B cell (primary cell): ENCODE measurements around the gene HMCN1.

ENCODE experiments used
- EZH2 ChIP-seq: IDR thresholded peaks from 2 replicates; pipeline ENCODE4 v1.6.1; 2012; ENCODE audit warnings: borderline replicate concordance, low read depth, mild to moderate bottlenecking, moderate library complexity, low read length; ENCODE audit not compliant: insufficient read depth, poor library complexity, severe bottlenecking
- TF ChIP-seq, protein P1 (sequence below): fragments of 200-600 bp; IDR thresholded peaks from one replicate; pipeline ENCODE4 v1.8.0; 2022; ENCODE audit warnings: antibody characterized with exemption, mild to moderate bottlenecking

DNA sequence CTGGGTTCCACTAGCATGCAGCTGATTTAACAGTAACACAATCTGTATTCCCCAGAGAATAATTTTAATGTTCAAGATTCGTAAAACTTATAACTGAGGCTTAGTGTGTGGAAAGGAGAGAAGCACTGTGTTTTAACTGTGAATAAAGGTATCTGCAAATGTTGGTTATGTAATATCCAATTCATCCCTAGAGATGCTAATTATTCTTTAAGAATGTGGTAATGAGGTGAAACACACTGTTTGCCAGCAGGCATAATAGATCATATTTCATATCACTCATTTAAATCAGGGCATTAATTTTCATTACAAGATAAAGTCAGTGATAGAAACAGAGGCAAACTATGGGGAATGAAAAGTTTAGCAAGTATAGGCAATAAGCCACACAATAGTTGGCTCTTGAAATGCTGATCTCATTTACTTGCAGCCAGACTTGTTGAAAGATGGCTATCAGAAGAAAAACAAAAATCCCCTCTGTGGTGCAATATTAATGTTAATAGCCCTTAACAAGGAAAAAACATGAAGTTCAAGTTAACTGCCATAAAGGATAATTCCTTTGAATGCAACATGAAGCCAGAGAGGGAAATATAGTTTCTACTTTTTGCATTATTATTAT is 33.4 kb downstream of the HMCN1 start:
- TF ChIP-seq EZH2, result no peak
- TF ChIP-seq, protein P1, sequence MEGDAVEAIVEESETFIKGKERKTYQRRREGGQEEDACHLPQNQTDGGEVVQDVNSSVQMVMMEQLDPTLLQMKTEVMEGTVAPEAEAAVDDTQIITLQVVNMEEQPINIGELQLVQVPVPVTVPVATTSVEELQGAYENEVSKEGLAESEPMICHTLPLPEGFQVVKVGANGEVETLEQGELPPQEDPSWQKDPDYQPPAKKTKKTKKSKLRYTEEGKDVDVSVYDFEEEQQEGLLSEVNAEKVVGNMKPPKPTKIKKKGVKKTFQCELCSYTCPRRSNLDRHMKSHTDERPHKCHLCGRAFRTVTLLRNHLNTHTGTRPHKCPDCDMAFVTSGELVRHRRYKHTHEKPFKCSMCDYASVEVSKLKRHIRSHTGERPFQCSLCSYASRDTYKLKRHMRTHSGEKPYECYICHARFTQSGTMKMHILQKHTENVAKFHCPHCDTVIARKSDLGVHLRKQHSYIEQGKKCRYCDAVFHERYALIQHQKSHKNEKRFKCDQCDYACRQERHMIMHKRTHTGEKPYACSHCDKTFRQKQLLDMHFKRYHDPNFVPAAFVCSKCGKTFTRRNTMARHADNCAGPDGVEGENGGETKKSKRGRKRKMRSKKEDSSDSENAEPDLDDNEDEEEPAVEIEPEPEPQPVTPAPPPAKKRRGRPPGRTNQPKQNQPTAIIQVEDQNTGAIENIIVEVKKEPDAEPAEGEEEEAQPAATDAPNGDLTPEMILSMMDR, result no peak
